ACC112 (cell line): Measurements from ENCODE around the gene VWA2.

Source experiments
- H2AFZ ChIP-seq: fragments of 200-600 bp; sonication (generic); one replicate; pipeline ENCODE4 v1.6.0; 2017; ENCODE audit warnings: antibody characterized with exemption, low read length; ENCODE audit not compliant: unreplicated experiment
- H3K27ac ChIP-seq: fragments of 200-600 bp; sonication (generic); 2 replicates; pipeline ENCODE4 v1.5.1; 2014; ENCODE audit warnings: low read depth, mild to moderate bottlenecking, antibody characterized with exemption, low read length, moderate library complexity
- H3K27me3 ChIP-seq: fragments of 200-600 bp; sonication (generic); 2 replicates; pipeline ENCODE4 v1.6.1; 2014; ENCODE audit warnings: mild to moderate bottlenecking, antibody characterized with exemption, low read length, moderate library complexity, mixed read lengths; ENCODE audit not compliant: insufficient read depth
- H3K36me3 ChIP-seq: fragments of 200-600 bp; sonication (generic); 2 replicates; pipeline ENCODE4 v1.6.1; 2016; ENCODE audit warnings: mild to moderate bottlenecking, antibody characterized with exemption, low read length, moderate library complexity, mixed read lengths; ENCODE audit not compliant: insufficient read depth
- H3K4me1 ChIP-seq: fragments of 200-600 bp; sonication (generic); one replicate; pipeline ENCODE4 v1.6.1; 2016; ENCODE audit warnings: low read length, mixed read lengths; ENCODE audit not compliant: insufficient read depth, unreplicated experiment, control insufficient read depth
- H3K4me3 ChIP-seq: fragments of 200-600 bp; sonication (generic); 2 replicates; pipeline ENCODE4 v1.5.1; 2014; ENCODE audit warnings: mild to moderate bottlenecking, low read depth, low read length
- H3K79me2 ChIP-seq: fragments of 200-600 bp; sonication (generic); one replicate; pipeline ENCODE4 v1.6.0; 2016; ENCODE audit warnings: low read length; ENCODE audit not compliant: control insufficient read depth, unreplicated experiment, insufficient read depth

VWA2 gene

GRCh38 chr10:114220281-114220680, 18.8 kb upstream of the VWA2 start:
- Histone ChIP-seq H3K27me3 (peaks cover 41% of the 10 kb centered on the region), H3K36me3 (peaks cover 7% of the 10 kb centered on the region), H2AFZ (no peak overlapping the region)

GRCh38 chr10:114221235-114221634, 17.8 kb upstream of the VWA2 start:
- no peaks in the 10 kb centered on the region for H3K79me2 ChIP-seq
- H3K27ac ChIP-seq = no peak overlapping the region
- H3K36me3 ChIP-seq = peaks cover 7% of the 10 kb centered on the region
- H2AFZ ChIP-seq = no peak overlapping the region
- no peak overlapping the region for H3K4me3 ChIP-seq
- H3K27me3 ChIP-seq = peaks cover 44% of the 10 kb centered on the region
- H3K4me1 ChIP-seq = no peaks in the 10 kb centered on the region

More at GRCh38 chr10:114220281-114220680, 18.8 kb upstream of the VWA2 start:
- no peaks in the 10 kb centered on the region for H3K4me1 ChIP-seq
- H3K27ac ChIP-seq = no peak overlapping the region
- H3K4me3 ChIP-seq = no peak overlapping the region
- H3K79me2 ChIP-seq = no peaks in the 10 kb centered on the region

GRCh38 chr10:114223066-114223465, 16.0 kb upstream of the VWA2 start:
- H3K79me2 ChIP-seq = no peaks in the 10 kb centered on the region

GRCh38 chr10:114228156-114228555, 10.9 kb upstream of the VWA2 start:
- Histone ChIP-seq H3K4me3 (no peak overlapping the region), H3K27ac (no peak overlapping the region), H3K79me2 (no peaks in the 10 kb centered on the region), H3K4me1 (no peaks in the 10 kb centered on the region), H2AFZ (no peak overlapping the region), H3K36me3 (no peaks in the 10 kb centered on the region), H3K27me3 (peaks cover 41% of the 10 kb centered on the region)

More at GRCh38 chr10:114223066-114223465, 16.0 kb upstream of the VWA2 start:
- Histone ChIP-seq H3K27me3 (peaks cover 50% of the 10 kb centered on the region), H3K4me3 (no peak overlapping the region), H3K36me3 (peaks cover 6% of the 10 kb centered on the region), H3K27ac (no peak overlapping the region), H3K4me1 (no peaks in the 10 kb centered on the region), H2AFZ (no peak overlapping the region)

- Histone ChIP-seq H3K4me3 (no peak overlapping the region), H2AFZ (no peak overlapping the region), H3K27ac (no peak overlapping the region), H3K4me1 (no peaks in the 10 kb centered on the region), H3K36me3 (no peaks in the 10 kb centered on the region), H3K79me2 (no peaks in the 10 kb centered on the region), H3K27me3 (peaks cover 26% of the 10 kb centered on the region)
Observed at GRCh38 chr10:114232561-114233176, 6.4 kb upstream of the VWA2 start.

GRCh38 chr10:114233482-114233881, 5.6 kb upstream of the VWA2 start:
- no peaks in the 10 kb centered on the region for H3K4me1 ChIP-seq
- no peaks in the 10 kb centered on the region for H3K79me2 ChIP-seq
- no peak overlapping the region for H2AFZ ChIP-seq
- H3K27me3 ChIP-seq = peaks cover 27% of the 10 kb centered on the region
- no peaks in the 10 kb centered on the region for H3K36me3 ChIP-seq
- no peak overlapping the region for H3K4me3 ChIP-seq
- H3K27ac ChIP-seq = no peak overlapping the region

GRCh38 chr10:114234132-114234531, 4.9 kb upstream of the VWA2 start:
- Histone ChIP-seq H3K27me3 (peaks cover 33% of the 10 kb centered on the region), H3K4me3 (no peak overlapping the region), H3K79me2 (no peaks in the 10 kb centered on the region), H3K27ac (no peak overlapping the region), H2AFZ (no peak overlapping the region), H3K36me3 (no peaks in the 10 kb centered on the region), H3K4me1 (no peaks in the 10 kb centered on the region)

- peaks cover 71% of the 10 kb centered on the region for H3K27me3 ChIP-seq
- no peak overlapping the region for H3K27ac ChIP-seq
- H3K4me3 ChIP-seq = no peak overlapping the region
Observed at GRCh38 chr10:114239994-114240345, 916 bp downstream of the VWA2 start.

GRCh38 chr10:114242235-114242634, 3.2 kb downstream of the VWA2 start:
- Histone ChIP-seq H3K79me2 (no peaks in the 10 kb centered on the region), H3K27ac (no peak overlapping the region), H3K4me1 (no peaks in the 10 kb centered on the region), H3K4me3 (no peak overlapping the region), H3K36me3 (no peaks in the 10 kb centered on the region), H2AFZ (no peak overlapping the region), H3K27me3 (peaks cover 71% of the 10 kb centered on the region)

More at GRCh38 chr10:114239994-114240345, 916 bp downstream of the VWA2 start:
- H2AFZ ChIP-seq = no peak overlapping the region
- no peaks in the 10 kb centered on the region for H3K36me3 ChIP-seq
- no peaks in the 10 kb centered on the region for H3K4me1 ChIP-seq
- no peaks in the 10 kb centered on the region for H3K79me2 ChIP-seq

- H3K4me1 ChIP-seq = no peaks in the 10 kb centered on the region
- H3K27ac ChIP-seq = no peak overlapping the region
- H2AFZ ChIP-seq = no peak overlapping the region
- no peak overlapping the region for H3K4me3 ChIP-seq
- peaks cover 62% of the 10 kb centered on the region for H3K27me3 ChIP-seq
- no peaks in the 10 kb centered on the region for H3K79me2 ChIP-seq
- no peaks in the 10 kb centered on the region for H3K36me3 ChIP-seq
Observed at GRCh38 chr10:114243661-114244060, 4.6 kb downstream of the VWA2 start.

- Histone ChIP-seq H3K27ac (no peak overlapping the region), H2AFZ (no peak overlapping the region), H3K4me3 (no peak overlapping the region), H3K36me3 (no peaks in the 10 kb centered on the region), H3K4me1 (no peaks in the 10 kb centered on the region), H3K27me3 (peaks cover 57% of the 10 kb centered on the region), H3K79me2 (no peaks in the 10 kb centered on the region)
Observed at GRCh38 chr10:114244126-114244525, 5.1 kb downstream of the VWA2 start.
